Prostate gland (tissue), 2 donors: ENCODE results near the gene ZMYM2.

Experiments
- POLR2A ChIP-seq: fragments of 450-650 bp; IDR thresholded peaks from one replicate; pipeline ENCODE4 v1.6.1; 2016; ENCODE audit warnings: antibody characterized with exemption, mild to moderate bottlenecking
- POLR2AphosphoS5 ChIP-seq: sonication (generic); formaldehyde crosslinking; IDR thresholded peaks from one replicate; pipeline ENCODE4 v1.6.1; 2017; ENCODE audit warnings: antibody characterized with exemption
- TF ChIP-seq, protein P1 (sequence below), 4 experiments: fragments of 200-600 bp in 2 of 4; fragments of 450-650 bp in 2 of 4; sonication (generic) in 2 of 4; IDR thresholded peaks; 1 replicate in 3 of 4; 2 replicates in 1 of 4; pipeline ENCODE4 v1.5.1; 2016 to 2019; ENCODE audit warnings: antibody characterized with exemption in 4 of 4, mild to moderate bottlenecking in 2 of 4, moderate library complexity in 2 of 4

DNA sequence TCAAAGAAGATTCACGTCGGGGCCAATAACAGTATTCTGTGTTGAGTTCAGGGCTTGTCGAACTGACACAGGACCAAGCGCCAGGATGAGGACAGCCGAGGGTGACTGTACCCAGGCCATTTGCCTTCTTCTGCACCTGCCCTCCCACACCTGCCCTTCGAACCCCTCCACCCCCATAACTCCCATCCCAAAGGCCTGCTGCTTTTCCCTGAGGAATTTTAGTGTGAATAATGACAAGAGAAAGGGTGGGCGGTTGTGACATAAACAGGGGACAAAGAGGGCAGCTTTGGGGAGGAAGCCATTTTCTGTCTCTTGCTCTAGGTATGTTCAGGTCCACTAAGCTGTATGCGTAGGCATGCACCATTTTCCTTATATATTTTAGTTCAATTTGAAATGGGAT, 176.2 kb downstream of the ZMYM2 start:
- TF ChIP-seq, protein P1, sequence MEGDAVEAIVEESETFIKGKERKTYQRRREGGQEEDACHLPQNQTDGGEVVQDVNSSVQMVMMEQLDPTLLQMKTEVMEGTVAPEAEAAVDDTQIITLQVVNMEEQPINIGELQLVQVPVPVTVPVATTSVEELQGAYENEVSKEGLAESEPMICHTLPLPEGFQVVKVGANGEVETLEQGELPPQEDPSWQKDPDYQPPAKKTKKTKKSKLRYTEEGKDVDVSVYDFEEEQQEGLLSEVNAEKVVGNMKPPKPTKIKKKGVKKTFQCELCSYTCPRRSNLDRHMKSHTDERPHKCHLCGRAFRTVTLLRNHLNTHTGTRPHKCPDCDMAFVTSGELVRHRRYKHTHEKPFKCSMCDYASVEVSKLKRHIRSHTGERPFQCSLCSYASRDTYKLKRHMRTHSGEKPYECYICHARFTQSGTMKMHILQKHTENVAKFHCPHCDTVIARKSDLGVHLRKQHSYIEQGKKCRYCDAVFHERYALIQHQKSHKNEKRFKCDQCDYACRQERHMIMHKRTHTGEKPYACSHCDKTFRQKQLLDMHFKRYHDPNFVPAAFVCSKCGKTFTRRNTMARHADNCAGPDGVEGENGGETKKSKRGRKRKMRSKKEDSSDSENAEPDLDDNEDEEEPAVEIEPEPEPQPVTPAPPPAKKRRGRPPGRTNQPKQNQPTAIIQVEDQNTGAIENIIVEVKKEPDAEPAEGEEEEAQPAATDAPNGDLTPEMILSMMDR (IDR thresholded peaks at IDR 0.05) = no peak
- TF ChIP-seq POLR2A (no peak), POLR2AphosphoS5 (no peak)
